ENCODE measurements around the gene KHSRP.
A peak's percentile ranks its signal among the peaks of the same experiment; 100 is the strongest.

Gene KHSRP

GRCh38 chr19:6458695-6459261 is 34.2 kb upstream of the KHSRP start:
- in situ Hi-C loops (cut with MboI; ENCODE audit: low sequenced_read_pairs): no loop called here
- H3K4me1 ChIP-seq: peaks cover 2% of the 10 kb centered on the region; the same call in 1 of the 2 replicates
- peaks cover 30% of the 10 kb centered on the region for H3K36me3 ChIP-seq (replicated peaks)
- DNase-seq (ENCODE audit: low spot score in 2 of 2): peak in 1 of 2 experiments; percentile 23
- H3K9me3 ChIP-seq: 0 out of 2 replicates have a peak, but pooled peaks cover 2% of the 10 kb centered on the region
- H3K27me3 ChIP-seq (ENCODE audit: low read depth): no peaks in the 10 kb centered on the region
- H3K4me3 ChIP-seq: peak overlapping the region; percentile 61

GRCh38 chr19:6457958-6458694 is 33.5 kb upstream of the KHSRP start:
- no peaks in the 10 kb centered on the region for H3K27me3 ChIP-seq (ENCODE audit: low read depth)

GRCh38 chr19:6455924-6456323 is 31.3 kb upstream of the KHSRP start:
- no peak for DNase-seq (ENCODE audit: low spot score in 2 of 2)
- Histone ChIP-seq H3K36me3 (replicated peaks) (peaks cover 36% of the 10 kb centered on the region), H3K9me3 (0 out of 2 replicates have a peak, but pooled peaks cover 2% of the 10 kb centered on the region), H3K4me1 (peaks cover 2% of the 10 kb centered on the region; the same call in 1 of the 2 replicates), H3K27me3 (ENCODE audit: low read depth) (no peaks in the 10 kb centered on the region), H3K4me3 (no peak overlapping the region)
- in situ Hi-C loops (cut with MboI; ENCODE audit: low sequenced_read_pairs): no loop called here

More at GRCh38 chr19:6457958-6458694, 33.5 kb upstream of the KHSRP start:
- in situ Hi-C loops (cut with MboI; ENCODE audit: low sequenced_read_pairs): no loop called here
- Histone ChIP-seq H3K36me3 (replicated peaks) (peaks cover 36% of the 10 kb centered on the region), H3K4me3 (peak overlapping the region; percentile 61), H3K4me1 (peaks cover 2% of the 10 kb centered on the region; the same call in 1 of the 2 replicates), H3K9me3 (0 out of 2 replicates have a peak, but pooled peaks cover 2% of the 10 kb centered on the region)
- DNase-seq (ENCODE audit: low spot score in 2 of 2): no peak

GRCh38 chr19:6453951-6454565 is 29.4 kb upstream of the KHSRP start:
- DNase-seq (ENCODE audit: low spot score in 2 of 2): no peak
- Histone ChIP-seq H3K9me3 (0 out of 2 replicates have a peak, but pooled peaks cover 2% of the 10 kb centered on the region), H3K4me3 (no peak overlapping the region), H3K36me3 (replicated peaks) (peaks cover 36% of the 10 kb centered on the region), H3K27me3 (ENCODE audit: low read depth) (no peaks in the 10 kb centered on the region), H3K4me1 (peaks cover 2% of the 10 kb centered on the region; the same call in 1 of the 2 replicates)
- in situ Hi-C loops (cut with MboI; ENCODE audit: low sequenced_read_pairs): no loop called here

- H3K27me3 ChIP-seq (ENCODE audit: low read depth): no peaks in the 10 kb centered on the region
- no peak overlapping the region for H3K4me3 ChIP-seq
- peaks cover 36% of the 10 kb centered on the region for H3K36me3 ChIP-seq (replicated peaks)
- in situ Hi-C loops (cut with MboI; ENCODE audit: low sequenced_read_pairs): no loop called here
- no peak for DNase-seq (ENCODE audit: low spot score in 2 of 2)
- H3K9me3 ChIP-seq: 0 out of 2 replicates have a peak, but pooled peaks cover 2% of the 10 kb centered on the region
- H3K4me1 ChIP-seq: no peaks in the 10 kb centered on the region
Observed at GRCh38 chr19:6452899-6453298, 28.3 kb upstream of the KHSRP start.

- no peaks in the 10 kb centered on the region for H3K27me3 ChIP-seq (ENCODE audit: low read depth)
- peaks cover 34% of the 10 kb centered on the region for H3K36me3 ChIP-seq (replicated peaks)
- in situ Hi-C loops (cut with MboI; ENCODE audit: low sequenced_read_pairs): no loop called here
- DNase-seq (ENCODE audit: low spot score in 2 of 2): no peak
- no peak overlapping the region for H3K4me3 ChIP-seq
- H3K9me3 ChIP-seq: 0 out of 2 replicates have a peak, but pooled peaks cover 2% of the 10 kb centered on the region
- no peaks in the 10 kb centered on the region for H3K4me1 ChIP-seq
Observed at GRCh38 chr19:6452223-6452614, 27.6 kb upstream of the KHSRP start.

GRCh38 chr19:6451583-6452222 is 27.1 kb upstream of the KHSRP start:
- no peak for DNase-seq (ENCODE audit: low spot score in 2 of 2)
- peaks cover 32% of the 10 kb centered on the region for H3K36me3 ChIP-seq (replicated peaks)
- no peak overlapping the region for H3K4me3 ChIP-seq
- no peaks in the 10 kb centered on the region for H3K4me1 ChIP-seq
- in situ Hi-C loops (cut with MboI; ENCODE audit: low sequenced_read_pairs): no loop called here
- H3K27me3 ChIP-seq (ENCODE audit: low read depth): no peaks in the 10 kb centered on the region
- H3K9me3 ChIP-seq: 0 out of 2 replicates have a peak, but pooled peaks cover 2% of the 10 kb centered on the region

GRCh38 chr19:6450166-6450565 is 25.6 kb upstream of the KHSRP start:
- Histone ChIP-seq H3K36me3 (replicated peaks) (peaks cover 20% of the 10 kb centered on the region), H3K9me3 (0 out of 2 replicates have a peak, but pooled peaks cover 2% of the 10 kb centered on the region), H3K4me1 (no peaks in the 10 kb centered on the region), H3K4me3 (no peak overlapping the region), H3K27me3 (ENCODE audit: low read depth) (no peaks in the 10 kb centered on the region)
- DNase-seq (ENCODE audit: low spot score in 2 of 2): no peak
- in situ Hi-C loops (cut with MboI; ENCODE audit: low sequenced_read_pairs): no loop called here

- Histone ChIP-seq H3K4me3 (no peak overlapping the region), H3K36me3 (replicated peaks) (no peaks in the 10 kb centered on the region; the same call in 1 of the 2 replicates), H3K9me3 (no peaks in the 10 kb centered on the region), H3K27me3 (ENCODE audit: low read depth) (no peaks in the 10 kb centered on the region), H3K4me1 (no peaks in the 10 kb centered on the region)
- DNase-seq (ENCODE audit: low spot score in 2 of 2): no peak
- in situ Hi-C loops (cut with MboI; ENCODE audit: low sequenced_read_pairs): no loop called here
Observed at GRCh38 chr19:6448045-6448444, 23.4 kb upstream of the KHSRP start.

- no peaks in the 10 kb centered on the region for H3K27me3 ChIP-seq (ENCODE audit: low read depth)
- no peaks in the 10 kb centered on the region for H3K4me1 ChIP-seq
- H3K9me3 ChIP-seq: no peaks in the 10 kb centered on the region
- H3K4me3 ChIP-seq: no peak overlapping the region
- in situ Hi-C loops (cut with MboI; ENCODE audit: low sequenced_read_pairs): no loop called here
- DNase-seq (ENCODE audit: low spot score in 2 of 2): no peak
- H3K36me3 ChIP-seq (replicated peaks): no peaks in the 10 kb centered on the region; the same call in 1 of the 2 replicates
Observed at GRCh38 chr19:6446452-6446851, 21.8 kb upstream of the KHSRP start.

- no peaks in the 10 kb centered on the region for H3K9me3 ChIP-seq
- in situ Hi-C loops (cut with MboI; ENCODE audit: low sequenced_read_pairs): no loop called here
- no peak for DNase-seq (ENCODE audit: low spot score in 2 of 2)
Observed at GRCh38 chr19:6443986-6444385, 19.4 kb upstream of the KHSRP start.

GRCh38 chr19:6442087-6442688 is 17.6 kb upstream of the KHSRP start:
- Histone ChIP-seq H3K9me3 (no peaks in the 10 kb centered on the region), H3K4me3 (no peak overlapping the region), H3K4me1 (no peaks in the 10 kb centered on the region), H3K27me3 (ENCODE audit: low read depth) (no peaks in the 10 kb centered on the region), H3K36me3 (replicated peaks) (no peaks in the 10 kb centered on the region; the same call in 1 of the 2 replicates)
- no peak for DNase-seq (ENCODE audit: low spot score in 2 of 2)
- in situ Hi-C loops (cut with MboI; ENCODE audit: low sequenced_read_pairs): no loop called here

More at GRCh38 chr19:6443986-6444385, 19.4 kb upstream of the KHSRP start:
- Histone ChIP-seq H3K4me3 (no peak overlapping the region), H3K27me3 (ENCODE audit: low read depth) (no peaks in the 10 kb centered on the region), H3K4me1 (no peaks in the 10 kb centered on the region), H3K36me3 (replicated peaks) (no peaks in the 10 kb centered on the region; the same call in 1 of the 2 replicates)

- H3K36me3 ChIP-seq (replicated peaks): no peaks in the 10 kb centered on the region; the same call in 1 of the 2 replicates
- no peak overlapping the region for H3K4me3 ChIP-seq
- in situ Hi-C loops (cut with MboI; ENCODE audit: low sequenced_read_pairs): no loop called here
- no peak for DNase-seq (ENCODE audit: low spot score in 2 of 2)
- H3K27me3 ChIP-seq (ENCODE audit: low read depth): no peaks in the 10 kb centered on the region
- no peaks in the 10 kb centered on the region for H3K9me3 ChIP-seq
- H3K4me1 ChIP-seq: no peaks in the 10 kb centered on the region
Observed at GRCh38 chr19:6440905-6441304, 16.3 kb upstream of the KHSRP start.
